GM12801 (cell line): ENCODE measurements around the gene CCRL2.

Experiments used
- CTCF ChIP-seq: IDR thresholded peaks from one replicate; pipeline ENCODE4 v1.5.1; 2011; ENCODE audit warnings: control low read depth; ENCODE audit not compliant: insufficient read length; ENCODE audit errors: extremely low read depth

Gene CCRL2

GRCh38 chr3:46433841-46434240 lies 26.8 kb downstream of the CCRL2 start:
- no peak for TF ChIP-seq CTCF

- no peak for TF ChIP-seq CTCF
These were observed 28.1 kb downstream of the CCRL2 start for GRCh38 chr3:46435081-46435726.

GRCh38 chr3:46438831-46439230 lies 31.8 kb downstream of the CCRL2 start:
- TF ChIP-seq CTCF, result no peak

GRCh38 chr3:46440531-46441294 lies 33.7 kb downstream of the CCRL2 start:
- TF ChIP-seq CTCF, result no peak

- TF ChIP-seq CTCF, result no peak
These were observed 35.8 kb downstream of the CCRL2 start for GRCh38 chr3:46442576-46443530.

- no peak for TF ChIP-seq CTCF
These were observed 40.3 kb downstream of the CCRL2 start for GRCh38 chr3:46447228-46447985.

GRCh38 chr3:46448721-46449120 lies 41.7 kb downstream of the CCRL2 start:
- no peak for TF ChIP-seq CTCF
